Measurements from ENCODE around the gene TBC1D19. TPM values are rescaled to one million over a fixed set of nuclear protein-coding genes. Genes with fewer than 3 reads are reported as not detected.
A peak's percentile ranks its signal among the peaks of the same experiment; 100 is the strongest.

TBC1D19 gene
- total RNA-seq, 4 donors from 2014 or later = 19.8 to 23.4 (median 20.7) TPM

DNA sequence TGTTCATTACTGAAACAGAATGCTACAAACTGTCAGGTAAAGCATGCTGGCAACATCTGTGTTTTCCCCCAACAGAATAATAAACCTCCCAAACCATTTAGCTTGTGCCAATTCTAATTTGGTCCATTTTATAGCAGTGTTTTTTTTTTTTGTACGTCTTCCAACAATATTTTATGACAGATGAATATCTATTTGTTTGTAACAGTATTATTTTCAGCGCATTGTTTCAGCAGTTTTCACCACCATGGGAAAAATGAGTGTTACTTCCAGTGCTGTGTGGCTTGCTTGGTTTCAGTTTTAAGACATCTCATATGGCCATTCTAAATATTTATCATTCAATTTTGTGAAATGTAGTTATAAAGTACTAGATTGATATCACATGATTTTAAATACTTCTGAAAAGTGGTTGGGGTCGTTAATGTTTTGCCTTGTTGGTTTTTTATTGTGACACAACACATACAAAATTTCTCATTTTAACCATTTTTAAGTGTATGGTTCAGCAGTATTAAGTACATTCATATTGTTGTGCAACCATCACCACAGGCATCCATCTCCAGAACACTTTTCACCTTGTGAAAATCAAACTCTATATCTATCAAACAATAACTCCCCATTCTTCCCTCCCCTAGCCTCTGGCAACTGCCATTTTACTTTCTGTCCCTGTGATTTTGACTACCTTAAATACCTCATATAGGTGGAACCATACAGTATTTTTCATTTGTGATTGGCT is 25.6 kb upstream of the TBC1D19 start:
- WGBS, 2 donors = 72 to 89% methylated on average over 3 of the region's 3 CpGs
- TF ChIP-seq POLR2A (IDR thresholded peaks at IDR 0.05) = no peak
- TF ChIP-seq, protein P1, sequence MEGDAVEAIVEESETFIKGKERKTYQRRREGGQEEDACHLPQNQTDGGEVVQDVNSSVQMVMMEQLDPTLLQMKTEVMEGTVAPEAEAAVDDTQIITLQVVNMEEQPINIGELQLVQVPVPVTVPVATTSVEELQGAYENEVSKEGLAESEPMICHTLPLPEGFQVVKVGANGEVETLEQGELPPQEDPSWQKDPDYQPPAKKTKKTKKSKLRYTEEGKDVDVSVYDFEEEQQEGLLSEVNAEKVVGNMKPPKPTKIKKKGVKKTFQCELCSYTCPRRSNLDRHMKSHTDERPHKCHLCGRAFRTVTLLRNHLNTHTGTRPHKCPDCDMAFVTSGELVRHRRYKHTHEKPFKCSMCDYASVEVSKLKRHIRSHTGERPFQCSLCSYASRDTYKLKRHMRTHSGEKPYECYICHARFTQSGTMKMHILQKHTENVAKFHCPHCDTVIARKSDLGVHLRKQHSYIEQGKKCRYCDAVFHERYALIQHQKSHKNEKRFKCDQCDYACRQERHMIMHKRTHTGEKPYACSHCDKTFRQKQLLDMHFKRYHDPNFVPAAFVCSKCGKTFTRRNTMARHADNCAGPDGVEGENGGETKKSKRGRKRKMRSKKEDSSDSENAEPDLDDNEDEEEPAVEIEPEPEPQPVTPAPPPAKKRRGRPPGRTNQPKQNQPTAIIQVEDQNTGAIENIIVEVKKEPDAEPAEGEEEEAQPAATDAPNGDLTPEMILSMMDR (IDR thresholded peaks at IDR 0.05) = no peak
- TF ChIP-seq EP300 (IDR thresholded peaks at IDR 0.05) = no peak
- Histone ChIP-seq H3K27me3 (no peaks in the 10 kb centered on the region), H3K4me1 (no peaks in the 10 kb centered on the region), H3K4me3 (no peak overlapping the region), H3K36me3 (no peaks in the 10 kb centered on the region), H3K9me3 (peaks cover 0 to 10% (median 0%) of the 10 kb centered on the region in 4 donors), H3K27ac (no peak overlapping the region)
- DNase-seq (ENCODE audit: low spot score in 2 of 2) = no peak

DNA sequence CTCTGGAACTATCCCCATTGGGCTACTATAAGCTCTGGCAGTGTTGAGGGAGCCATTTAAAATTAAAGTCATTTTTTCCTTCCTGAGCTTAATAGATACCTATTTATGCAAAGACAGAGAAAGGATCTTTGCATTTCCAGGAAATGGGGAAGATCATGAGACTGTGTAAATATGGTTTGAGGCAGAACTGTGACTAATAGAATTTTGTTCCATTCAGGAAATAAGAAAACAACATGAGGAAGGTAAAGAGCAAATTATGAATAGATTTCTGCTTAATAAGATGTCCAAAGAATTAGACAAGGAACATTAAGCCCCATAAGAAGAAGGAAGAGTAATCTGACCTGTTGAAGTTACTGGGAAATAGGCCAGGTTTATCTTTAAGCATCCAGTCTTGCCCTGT is 17.8 kb upstream of the TBC1D19 start:
- DNase-seq (ENCODE audit: low spot score in 2 of 2) = no peak
- Histone ChIP-seq H3K4me1 (peaks cover 0 to 8% (median 0%) of the 10 kb centered on the region in 4 donors), H3K27me3 (no peaks in the 10 kb centered on the region), H3K36me3 (no peaks in the 10 kb centered on the region), H3K27ac (no peak overlapping the region), H3K4me3 (no peak overlapping the region), H3K9me3 (no peaks in the 10 kb centered on the region)
- TF ChIP-seq EP300 (IDR thresholded peaks at IDR 0.05) = no peak
- TF ChIP-seq, protein P1 (IDR thresholded peaks at IDR 0.05) = no peak
- no peak for TF ChIP-seq POLR2A (IDR thresholded peaks at IDR 0.05)

DNA sequence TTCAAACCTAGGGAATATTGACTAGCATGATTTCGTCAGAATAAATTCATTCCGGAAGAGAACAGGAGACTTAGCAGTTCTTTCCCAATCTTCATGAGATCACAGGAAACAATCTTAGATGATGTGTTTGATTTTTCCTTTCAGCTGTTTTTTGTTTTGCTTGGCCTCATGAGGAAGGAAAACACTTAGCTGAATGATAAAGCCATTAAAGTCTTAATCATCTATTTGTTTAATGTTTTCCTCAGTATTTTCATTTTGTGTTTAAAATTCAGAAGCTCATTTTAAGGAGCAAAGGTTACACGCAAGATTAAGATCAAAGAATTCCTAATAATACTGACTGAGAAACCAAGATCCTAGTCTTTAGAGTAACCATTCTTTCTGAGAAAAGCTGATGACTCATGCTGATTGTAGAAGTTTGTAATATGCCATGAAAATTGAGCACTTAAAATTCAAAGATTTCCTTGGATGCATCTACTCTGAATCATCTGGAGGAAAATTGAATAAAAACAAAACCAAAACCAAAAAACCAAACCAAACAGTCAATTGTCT is 15.4 kb upstream of the TBC1D19 start:
- no peak overlapping the region for H3K4me3 ChIP-seq
- peak overlapping the region in 2 of 4 donors; percentile 23 to 61 for H3K27ac ChIP-seq
- WGBS, 2 donors = 27 to 38% methylated on average over 3 of the region's 3 CpGs
- no peaks in the 10 kb centered on the region for H3K36me3 ChIP-seq
- TF ChIP-seq POLR2A (IDR thresholded peaks at IDR 0.05) (no peak), EP300 (IDR thresholded peaks at IDR 0.05) (no peak)
- TF ChIP-seq, protein P1 (IDR thresholded peaks at IDR 0.05) = no peak
- H3K27me3 ChIP-seq = no peaks in the 10 kb centered on the region
- peaks cover 0 to 8% (median 0%) of the 10 kb centered on the region in 4 donors for H3K4me1 ChIP-seq
- DNase-seq (ENCODE audit: low spot score in 2 of 2) = no peak
- no peaks in the 10 kb centered on the region for H3K9me3 ChIP-seq

DNA sequence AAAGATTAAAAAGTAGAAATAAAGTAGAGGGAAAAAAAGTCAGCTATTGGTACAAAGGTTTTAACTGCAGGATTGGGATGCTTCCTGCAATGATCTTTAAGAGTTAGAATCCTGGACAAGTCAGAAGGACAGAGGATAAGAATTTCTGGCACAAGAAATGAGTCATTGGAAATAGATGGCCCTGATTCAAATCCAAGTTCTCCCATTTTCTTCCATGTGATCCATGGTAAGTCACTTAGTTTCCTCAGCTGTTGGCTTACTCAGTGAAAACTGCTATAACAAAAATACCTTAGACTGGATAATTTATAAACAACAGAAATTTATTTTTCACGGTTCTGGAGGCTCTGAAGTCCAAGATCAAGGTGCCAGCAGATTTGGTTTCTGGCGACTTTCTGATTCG is 13.3 kb upstream of the TBC1D19 start:
- Histone ChIP-seq H3K27me3 (no peaks in the 10 kb centered on the region), H3K9me3 (no peaks in the 10 kb centered on the region), H3K4me3 (no peak overlapping the region), H3K4me1 (peaks cover 0 to 8% (median 0%) of the 10 kb centered on the region in 4 donors), H3K27ac (no peak overlapping the region), H3K36me3 (no peaks in the 10 kb centered on the region)
- TF ChIP-seq, protein P1 (IDR thresholded peaks at IDR 0.05) = no peak
- no peak for TF ChIP-seq EP300 (IDR thresholded peaks at IDR 0.05)
- 81 to 84% methylated on average over 3 of the region's 3 CpGs for WGBS, 2 donors
- no peak for DNase-seq (ENCODE audit: low spot score in 2 of 2)

DNA sequence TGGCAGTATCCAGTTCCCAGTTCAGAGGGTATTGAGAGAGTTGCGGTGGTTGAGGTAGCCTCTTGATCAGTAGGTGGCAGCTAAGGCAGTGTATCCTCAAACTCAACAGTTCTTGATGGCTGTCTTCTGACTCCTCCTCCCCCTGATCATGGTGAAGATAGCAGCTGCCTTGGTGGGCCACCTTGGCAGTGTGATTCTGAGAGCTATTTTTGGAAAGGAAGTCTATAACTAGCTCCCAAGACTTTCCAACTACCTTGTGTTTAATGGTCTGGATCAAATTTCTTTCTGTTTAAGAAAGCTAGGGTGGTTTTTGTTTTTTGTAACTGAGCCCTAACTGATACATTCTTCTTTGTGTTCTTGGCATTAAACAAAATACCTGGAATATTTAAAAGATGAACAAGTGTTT is 10.5 kb upstream of the TBC1D19 start:
- peaks cover 0 to 9% (median 0%) of the 10 kb centered on the region in 4 donors for H3K4me1 ChIP-seq
- H3K36me3 ChIP-seq = no peaks in the 10 kb centered on the region
- H3K27me3 ChIP-seq = no peaks in the 10 kb centered on the region
- 75 to 89% methylated on average over 1 of the region's 1 CpG for WGBS, 2 donors
- no peak overlapping the region for H3K27ac ChIP-seq
- TF ChIP-seq POLR2A (IDR thresholded peaks at IDR 0.05) (no peak), EP300 (IDR thresholded peaks at IDR 0.05) (no peak)
- TF ChIP-seq, protein P1 (IDR thresholded peaks at IDR 0.05) = no peak
- no peak overlapping the region for H3K4me3 ChIP-seq
- no peak for DNase-seq (ENCODE audit: low spot score in 2 of 2)
- no peaks in the 10 kb centered on the region for H3K9me3 ChIP-seq

All from tibial nerve (tissue), 4 donors.